ENCODE data around the gene NECTIN3. TPM values are rescaled to one million over a fixed set of nuclear protein-coding genes. Genes with fewer than 3 reads are reported as not detected.

NECTIN3 gene
- total RNA-seq, 1 experiment from 2014 or later: 110 TPM

GRCh38 chr3:111151438-111151837, 79.8 kb downstream of the NECTIN3 start:
- H3K36me3 Mint-ChIP-seq (ENCODE audit: insufficient read depth, unreplicated experiment): peaks cover 17% of the 10 kb centered on the region
- TF ChIP-seq CTCF (IDR thresholded peaks at IDR 0.05; ENCODE audit: unreplicated experiment): no peak
- no peaks in the 10 kb centered on the region for H3K27me3 Mint-ChIP-seq (ENCODE audit: unreplicated experiment)
- CTCF ChIA-PET: no interaction called here
- H3K4me3 Mint-ChIP-seq (ENCODE audit: low read depth, unreplicated experiment): no peak overlapping the region
- H3K4me1 Mint-ChIP-seq (ENCODE audit: low read depth, unreplicated experiment): peaks cover 26% of the 10 kb centered on the region
- DNase-seq: peak; percentile 69
- H3K27ac Mint-ChIP-seq (ENCODE audit: unreplicated experiment): no peak overlapping the region
- intact Hi-C loops (cut with micrococcal nuclease; ENCODE audit: unreplicated experiment): no loop called here
- H3K9me3 Mint-ChIP-seq (ENCODE audit: low read depth, unreplicated experiment): no peaks in the 10 kb centered on the region
- BruUV-seq (replicated peaks): no TSS peak

- BruUV-seq (replicated peaks): no TSS peak
- Mint-ChIP-seq H3K4me3 (ENCODE audit: low read depth, unreplicated experiment) (no peak overlapping the region), H3K4me1 (ENCODE audit: low read depth, unreplicated experiment) (peaks cover 26% of the 10 kb centered on the region), H3K9me3 (ENCODE audit: low read depth, unreplicated experiment) (no peaks in the 10 kb centered on the region), H3K36me3 (ENCODE audit: insufficient read depth, unreplicated experiment) (peaks cover 17% of the 10 kb centered on the region), H3K27me3 (ENCODE audit: unreplicated experiment) (no peaks in the 10 kb centered on the region), H3K27ac (ENCODE audit: unreplicated experiment) (no peak overlapping the region)
- CTCF ChIA-PET: no interaction called here
- DNase-seq: no peak
- no peak for TF ChIP-seq CTCF (IDR thresholded peaks at IDR 0.05; ENCODE audit: unreplicated experiment)
- intact Hi-C loops (cut with micrococcal nuclease; ENCODE audit: unreplicated experiment): no loop called here
Observed at GRCh38 chr3:111152496-111152895, 80.9 kb downstream of the NECTIN3 start.

GRCh38 chr3:111156517-111156916, 84.9 kb downstream of the NECTIN3 start:
- Mint-ChIP-seq H3K9me3 (ENCODE audit: low read depth, unreplicated experiment) (no peaks in the 10 kb centered on the region), H3K27me3 (ENCODE audit: unreplicated experiment) (no peaks in the 10 kb centered on the region), H3K4me3 (ENCODE audit: low read depth, unreplicated experiment) (no peak overlapping the region), H3K27ac (ENCODE audit: unreplicated experiment) (no peak overlapping the region), H3K4me1 (ENCODE audit: low read depth, unreplicated experiment) (peaks cover 17% of the 10 kb centered on the region), H3K36me3 (ENCODE audit: insufficient read depth, unreplicated experiment) (peaks cover 20% of the 10 kb centered on the region)
- CTCF ChIA-PET: no interaction called here
- no peak for TF ChIP-seq CTCF (IDR thresholded peaks at IDR 0.05; ENCODE audit: unreplicated experiment)
- no TSS peak for BruUV-seq (replicated peaks)
- DNase-seq: no peak
- intact Hi-C loops (cut with micrococcal nuclease; ENCODE audit: unreplicated experiment): no loop called here

DNA sequence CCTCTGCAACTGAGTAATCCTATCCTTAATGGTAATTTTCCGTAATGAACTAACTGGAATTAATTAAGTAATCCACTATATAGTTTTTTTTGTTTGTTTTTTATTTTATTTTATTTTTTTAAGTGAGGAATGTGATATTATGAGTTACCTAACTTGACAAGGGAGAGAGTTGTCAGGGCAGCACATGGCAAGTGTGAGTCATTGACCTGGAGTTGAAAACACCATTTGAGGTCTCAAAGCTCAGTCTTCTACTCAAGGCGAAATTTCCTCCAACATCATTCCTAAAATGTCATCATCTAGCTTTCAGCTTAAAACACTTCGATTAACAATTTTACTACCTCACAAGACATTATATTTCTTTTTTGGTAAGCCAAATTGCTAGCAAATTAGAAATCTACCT, 87.8 kb downstream of the NECTIN3 start:
- H3K4me1 Mint-ChIP-seq (ENCODE audit: low read depth, unreplicated experiment): no peaks in the 10 kb centered on the region
- no peak overlapping the region for H3K4me3 Mint-ChIP-seq (ENCODE audit: low read depth, unreplicated experiment)
- DNase-seq: no peak
- no peak overlapping the region for H3K27ac Mint-ChIP-seq (ENCODE audit: unreplicated experiment)
- no TSS peak for BruUV-seq (replicated peaks)
- no peak for TF ChIP-seq CTCF (IDR thresholded peaks at IDR 0.05; ENCODE audit: unreplicated experiment)
- intact Hi-C loops (cut with micrococcal nuclease; ENCODE audit: unreplicated experiment): no loop called here
- H3K9me3 Mint-ChIP-seq (ENCODE audit: low read depth, unreplicated experiment): no peaks in the 10 kb centered on the region
- peaks cover 19% of the 10 kb centered on the region for H3K36me3 Mint-ChIP-seq (ENCODE audit: insufficient read depth, unreplicated experiment)
- no peaks in the 10 kb centered on the region for H3K27me3 Mint-ChIP-seq (ENCODE audit: unreplicated experiment)
- CTCF ChIA-PET: no interaction called here

GRCh38 chr3:111164621-111165020, 93.0 kb downstream of the NECTIN3 start:
- H3K27me3 Mint-ChIP-seq (ENCODE audit: unreplicated experiment): no peaks in the 10 kb centered on the region
- CTCF ChIA-PET: no interaction called here
- H3K9me3 Mint-ChIP-seq (ENCODE audit: low read depth, unreplicated experiment): no peaks in the 10 kb centered on the region
- intact Hi-C loops (cut with micrococcal nuclease; ENCODE audit: unreplicated experiment): no loop called here
- TF ChIP-seq CTCF (IDR thresholded peaks at IDR 0.05; ENCODE audit: unreplicated experiment): no peak
- no peak overlapping the region for H3K27ac Mint-ChIP-seq (ENCODE audit: unreplicated experiment)
- DNase-seq: no peak
- peaks cover 30% of the 10 kb centered on the region for H3K36me3 Mint-ChIP-seq (ENCODE audit: insufficient read depth, unreplicated experiment)
- H3K4me3 Mint-ChIP-seq (ENCODE audit: low read depth, unreplicated experiment): no peak overlapping the region
- no TSS peak for BruUV-seq (replicated peaks)
- H3K4me1 Mint-ChIP-seq (ENCODE audit: low read depth, unreplicated experiment): no peaks in the 10 kb centered on the region
